Calu3 (cell line): ENCODE data around the gene MS4A5. TPM values are rescaled to one million over a fixed set of nuclear protein-coding genes. Genes with fewer than 3 reads are reported as not detected.

Source experiments
- BruUV-seq: library from RNA; stranded (reverse); fragments of 400-500 nt; replicated peaks from 2 replicates; lab custom pipeline; 2021; lab: Mats Ljungman, UMichigan
- CTCF ChIA-PET: fragments of 300-600 bp; sonication (Branson Sonifier 250); formaldehyde crosslinking; loops from one replicate; lab custom pipeline; 2022; ENCODE audit warnings: antibody characterized with exemption; lab: Charles Lee
- DNase-seq: peaks from one replicate; pipeline ENCODE4 v3.0.0; 2022
- H3K27ac Mint-ChIP-seq: one replicate; pipeline ENCODE4 v1.8.0; 2022; ENCODE audit warnings: mixed read lengths; ENCODE audit not compliant: unreplicated experiment
- H3K27me3 Mint-ChIP-seq: one replicate; pipeline ENCODE4 v1.8.0; 2022; ENCODE audit warnings: mixed read lengths; ENCODE audit not compliant: unreplicated experiment
- H3K36me3 Mint-ChIP-seq: one replicate; pipeline ENCODE4 v1.8.0; 2022; ENCODE audit warnings: mild to moderate bottlenecking, moderate library complexity, mixed read lengths; ENCODE audit not compliant: insufficient read depth, unreplicated experiment
- H3K4me1 Mint-ChIP-seq: one replicate; pipeline ENCODE4 v1.8.0; 2022; ENCODE audit warnings: mild to moderate bottlenecking, low read depth, mixed read lengths; ENCODE audit not compliant: unreplicated experiment
- H3K4me3 Mint-ChIP-seq: one replicate; pipeline ENCODE4 v1.8.0; 2022; ENCODE audit warnings: mild to moderate bottlenecking, low read depth, moderate library complexity, mixed read lengths; ENCODE audit not compliant: unreplicated experiment
- H3K9me3 Mint-ChIP-seq: one replicate; pipeline ENCODE4 v1.8.0; 2022; ENCODE audit warnings: low read depth, mixed read lengths; ENCODE audit not compliant: unreplicated experiment
- intact Hi-C: fragments of 100-400 bp; cut with micrococcal nuclease; formaldehyde crosslinking; loops from one replicate; pipeline ENCODE4 v1.10.0; 2022; ENCODE audit not compliant: unreplicated experiment
- total RNA-seq: library from RNA; stranded (reverse); gene quantifications from 2 replicates; pipeline ENCODE4 v1.2.3, GENCODE V29; 2022
- TF ChIP-seq, protein P1 (sequence below): fragments of 200-600 bp; IDR thresholded peaks from one replicate; pipeline ENCODE4 v1.8.0; 2022; ENCODE audit warnings: antibody characterized with exemption; ENCODE audit not compliant: unreplicated experiment

Gene MS4A5
- total RNA-seq, 1 experiment from 2014 or later: not detected

- Mint-ChIP-seq H3K9me3 (no peaks in the 10 kb centered on the region), H3K27me3 (peaks cover 18% of the 10 kb centered on the region), H3K4me1 (no peaks in the 10 kb centered on the region), H3K4me3 (no peak within 1 kb of the TSS), H3K27ac (no peak within 1 kb of the TSS), H3K36me3 (no peaks in the 10 kb centered on the region)
- intact Hi-C loops: no loop called here
- CTCF ChIA-PET: no interaction called here
- TF ChIP-seq, protein P1, sequence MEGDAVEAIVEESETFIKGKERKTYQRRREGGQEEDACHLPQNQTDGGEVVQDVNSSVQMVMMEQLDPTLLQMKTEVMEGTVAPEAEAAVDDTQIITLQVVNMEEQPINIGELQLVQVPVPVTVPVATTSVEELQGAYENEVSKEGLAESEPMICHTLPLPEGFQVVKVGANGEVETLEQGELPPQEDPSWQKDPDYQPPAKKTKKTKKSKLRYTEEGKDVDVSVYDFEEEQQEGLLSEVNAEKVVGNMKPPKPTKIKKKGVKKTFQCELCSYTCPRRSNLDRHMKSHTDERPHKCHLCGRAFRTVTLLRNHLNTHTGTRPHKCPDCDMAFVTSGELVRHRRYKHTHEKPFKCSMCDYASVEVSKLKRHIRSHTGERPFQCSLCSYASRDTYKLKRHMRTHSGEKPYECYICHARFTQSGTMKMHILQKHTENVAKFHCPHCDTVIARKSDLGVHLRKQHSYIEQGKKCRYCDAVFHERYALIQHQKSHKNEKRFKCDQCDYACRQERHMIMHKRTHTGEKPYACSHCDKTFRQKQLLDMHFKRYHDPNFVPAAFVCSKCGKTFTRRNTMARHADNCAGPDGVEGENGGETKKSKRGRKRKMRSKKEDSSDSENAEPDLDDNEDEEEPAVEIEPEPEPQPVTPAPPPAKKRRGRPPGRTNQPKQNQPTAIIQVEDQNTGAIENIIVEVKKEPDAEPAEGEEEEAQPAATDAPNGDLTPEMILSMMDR: no peak
- no peak for DNase-seq
- BruUV-seq: no TSS peak
These were observed 26.2 kb downstream of the MS4A5 start, which contains the start of gene MS4A1 for GRCh38 chr11:60455531-60456042. TSS of gene MS4A1 (plus strand) at chr11:60455847. CDS start at chr11:60462375, 6,528 bp downstream.

DNA sequence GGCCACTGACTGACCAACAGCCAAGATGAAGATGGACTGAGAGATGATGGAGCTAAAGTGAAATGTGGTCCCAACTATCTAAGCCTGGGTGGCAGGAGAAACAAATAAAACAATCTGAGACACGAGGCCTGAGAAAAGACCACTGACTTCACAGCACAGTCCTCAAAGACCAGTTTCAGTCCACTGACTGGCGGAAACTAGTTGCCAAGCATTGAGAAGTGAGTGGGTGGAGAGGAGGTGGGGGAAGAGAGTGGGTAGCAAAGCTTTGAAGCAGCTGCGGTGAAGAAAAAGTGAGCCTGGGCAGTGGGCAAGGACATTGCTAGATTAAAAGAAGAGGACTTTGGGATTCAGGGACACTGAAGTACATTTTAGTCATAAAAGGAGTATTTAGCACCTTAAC, 28.2 kb downstream of the MS4A5 start:
- CTCF ChIA-PET: no interaction called here
- H3K4me3 Mint-ChIP-seq: no peak overlapping the region
- no peaks in the 10 kb centered on the region for H3K9me3 Mint-ChIP-seq
- H3K36me3 Mint-ChIP-seq: no peaks in the 10 kb centered on the region
- peaks cover 18% of the 10 kb centered on the region for H3K27me3 Mint-ChIP-seq
- BruUV-seq: no TSS peak
- TF ChIP-seq, protein P1: no peak
- no peak for DNase-seq
- H3K27ac Mint-ChIP-seq: no peak overlapping the region
- intact Hi-C loops: no loop called here
- H3K4me1 Mint-ChIP-seq: no peaks in the 10 kb centered on the region

GRCh38 chr11:60459345-60459744, 30.0 kb downstream of the MS4A5 start:
- BruUV-seq: no TSS peak

GRCh38 chr11:60468829-60469228, 39.5 kb downstream of the MS4A5 start:
- no peak overlapping the region for H3K4me3 Mint-ChIP-seq
- no peak for DNase-seq
- no peaks in the 10 kb centered on the region for H3K27me3 Mint-ChIP-seq
- TF ChIP-seq, protein P1: no peak
- no peak overlapping the region for H3K27ac Mint-ChIP-seq
- H3K36me3 Mint-ChIP-seq: no peaks in the 10 kb centered on the region
- BruUV-seq: no TSS peak
- no peaks in the 10 kb centered on the region for H3K4me1 Mint-ChIP-seq
- intact Hi-C loops: loop anchor here (5.0 kb wide), 1 partner anchor 97 kb away; no protein-coding TSS in a partner anchor
- peaks cover 3% of the 10 kb centered on the region for H3K9me3 Mint-ChIP-seq
- CTCF ChIA-PET: no interaction called here

More at GRCh38 chr11:60459345-60459744, 30.0 kb downstream of the MS4A5 start:
- H3K27ac Mint-ChIP-seq: no peak overlapping the region
- intact Hi-C loops: no loop called here
- TF ChIP-seq, protein P1: no peak
- H3K27me3 Mint-ChIP-seq: peaks cover 18% of the 10 kb centered on the region
- CTCF ChIA-PET: interaction anchor here (1.1 kb wide), 1 partner anchor 96 kb away, joined by 3 read pairs; no protein-coding TSS in a partner anchor
- no peaks in the 10 kb centered on the region for H3K4me1 Mint-ChIP-seq
- H3K36me3 Mint-ChIP-seq: no peaks in the 10 kb centered on the region
- no peak overlapping the region for H3K4me3 Mint-ChIP-seq
- DNase-seq: no peak
- no peaks in the 10 kb centered on the region for H3K9me3 Mint-ChIP-seq
